SK-N-SH (cell line): ENCODE data around the gene ADNP2.

ENCODE experiments used
- CTCF ChIP-seq: fragments of 200-600 bp; sonication (generic); IDR thresholded peaks from 2 replicates; pipeline ENCODE4 v1.6.1; 2017; ENCODE audit warnings: antibody characterized with exemption, mild to moderate bottlenecking, moderate library complexity
- FOSL2 ChIP-seq: IDR thresholded peaks from 2 replicates; pipeline ENCODE4 v1.4.0; 2012; ENCODE audit warnings: low read depth, mild to moderate bottlenecking, moderate library complexity, borderline replicate concordance
- RFX5 ChIP-seq: IDR thresholded peaks from 2 replicates; pipeline ENCODE4 v1.6.1; 2012; ENCODE audit warnings: mild to moderate bottlenecking, improper control_type of control experiment, low read length
- TCF12 ChIP-seq: IDR thresholded peaks from 2 replicates; pipeline ENCODE4 v1.4.0; 2012
- USF2 ChIP-seq: fragments of 150-350 bp; IDR thresholded peaks from 2 replicates; pipeline ENCODE4 v1.6.1; 2017; ENCODE audit warnings: antibody characterized with exemption, low read length, low read depth, borderline replicate concordance

GRCh38 chr18:80115035-80115434 lies 6.0 kb downstream of the ADNP2 start:
- TF ChIP-seq TCF12 (no peak), RFX5 (no peak), CTCF (no peak), FOSL2 (no peak), USF2 (no peak)
